PC-9 (cell line): ENCODE measurements around the gene MLX. TPM values are rescaled to one million over a fixed set of nuclear protein-coding genes. Genes with fewer than 3 reads are reported as not detected.
"Not testable (repeated sequence)": the region's sequence is repeated elsewhere in the genome, so short reads cannot be mapped to it uniquely, and the experiment has no call there.

ENCODE experiments used
- BruUV-seq: library from RNA; stranded (reverse); fragments of 400-500 nt; replicated peaks from 2 replicates; lab custom pipeline; 2021; lab: Mats Ljungman, UMichigan
- CTCF ChIA-PET: fragments of 300-600 bp; sonication (Branson Sonifier 250); formaldehyde crosslinking; loops from one replicate; lab custom pipeline; 2022; ENCODE audit warnings: antibody characterized with exemption; lab: Charles Lee
- POLR2A ChIA-PET: fragments of 300-600 bp; sonication (Branson Sonifier 250); formaldehyde crosslinking; loops from one replicate; lab custom pipeline; 2022; ENCODE audit warnings: antibody characterized with exemption; ENCODE audit not compliant: unreplicated experiment; lab: Charles Lee
- DNase-seq, 2 experiments: peaks; one replicate each; pipeline versions ENCODE4 v3.0.0 to v3.0.0-alpha.2; 2015 to 2022; ENCODE audit warnings: mixed read lengths in 1 of 2
- H2AFZ ChIP-seq: fragments of 200-600 bp; sonication (generic); 2 replicates; pipeline ENCODE4 v1.8.1; 2017; ENCODE audit warnings: antibody characterized with exemption
- H3F3A ChIP-seq: fragments of 200-600 bp; sonication (generic); 2 replicates; pipeline ENCODE4 v1.8.1; 2017; ENCODE audit warnings: antibody characterized with exemption, mild to moderate bottlenecking, low read depth; ENCODE audit not compliant: insufficient read depth
- H3K27ac ChIP-seq: fragments of 200-600 bp; sonication (generic); 2 replicates; pipeline ENCODE4 v1.6.1; 2016; ENCODE audit warnings: mixed run types
- H3K27me3 ChIP-seq: fragments of 200-600 bp; sonication (generic); 2 replicates; pipeline ENCODE4 v1.6.1; 2016; ENCODE audit warnings: low read depth, mixed run types; ENCODE audit not compliant: insufficient read depth
- H3K36me3 ChIP-seq: fragments of 200-600 bp; sonication (generic); 2 replicates; pipeline ENCODE4 v1.6.1; 2016; ENCODE audit warnings: low read depth, mixed run types
- H3K4me1 ChIP-seq: fragments of 200-600 bp; sonication (generic); replicated peaks from 2 replicates; pipeline ENCODE4 v1.6.1; 2016; ENCODE audit warnings: mixed run types; ENCODE audit not compliant: insufficient read depth
- H3K4me2 ChIP-seq: fragments of 200-600 bp; sonication (generic); 2 replicates; pipeline ENCODE4 v1.6.1; 2017; ENCODE audit warnings: mixed run types
- H3K4me3 ChIP-seq: fragments of 200-600 bp; sonication (generic); 2 replicates; pipeline ENCODE4 v1.6.1; 2016; ENCODE audit warnings: mixed run types
- H3K79me2 ChIP-seq: fragments of 200-600 bp; sonication (generic); 2 replicates; pipeline ENCODE4 v1.6.1; 2017; ENCODE audit warnings: low read depth, mixed run types
- H3K9me2 ChIP-seq: fragments of 200-600 bp; sonication (generic); 2 replicates; pipeline ENCODE4 v1.8.1; 2017; ENCODE audit warnings: mild to moderate bottlenecking; ENCODE audit not compliant: insufficient read depth
- H3K9me3 ChIP-seq: fragments of 200-600 bp; sonication (generic); 2 replicates; pipeline ENCODE4 v1.8.1; 2016; ENCODE audit warnings: low read depth; ENCODE audit not compliant: insufficient read depth
- H4K20me1 ChIP-seq: fragments of 200-600 bp; sonication (generic); 2 replicates; pipeline ENCODE4 v1.8.1; 2017; ENCODE audit not compliant: insufficient read depth
- EZH2 ChIP-seq: fragments of 200-600 bp; sonication (generic); IDR thresholded peaks from 2 replicates; pipeline ENCODE4 v1.8.0; 2017; ENCODE audit warnings: antibody characterized with exemption, low read depth
- intact Hi-C: fragments of 100-400 bp; cut with micrococcal nuclease; formaldehyde crosslinking; loops from one replicate; pipeline ENCODE4 v1.10.0; 2022; ENCODE audit not compliant: unreplicated experiment
- total RNA-seq: library from RNA; stranded (reverse); gene quantifications from 2 replicates; pipeline ENCODE4 v1.2.3, GENCODE V29; 2021
- TF ChIP-seq, protein P1 (sequence below): fragments of 200-600 bp; sonication (generic); conservative IDR thresholded peaks from 2 replicates; pipeline ENCODE4 v1.6.1; 2017; ENCODE audit warnings: mixed run types, antibody characterized with exemption, mild to moderate bottlenecking, moderate library complexity

The MLX gene
- total RNA-seq, 1 experiment from 2014 or later = 26.0 TPM

DNA sequence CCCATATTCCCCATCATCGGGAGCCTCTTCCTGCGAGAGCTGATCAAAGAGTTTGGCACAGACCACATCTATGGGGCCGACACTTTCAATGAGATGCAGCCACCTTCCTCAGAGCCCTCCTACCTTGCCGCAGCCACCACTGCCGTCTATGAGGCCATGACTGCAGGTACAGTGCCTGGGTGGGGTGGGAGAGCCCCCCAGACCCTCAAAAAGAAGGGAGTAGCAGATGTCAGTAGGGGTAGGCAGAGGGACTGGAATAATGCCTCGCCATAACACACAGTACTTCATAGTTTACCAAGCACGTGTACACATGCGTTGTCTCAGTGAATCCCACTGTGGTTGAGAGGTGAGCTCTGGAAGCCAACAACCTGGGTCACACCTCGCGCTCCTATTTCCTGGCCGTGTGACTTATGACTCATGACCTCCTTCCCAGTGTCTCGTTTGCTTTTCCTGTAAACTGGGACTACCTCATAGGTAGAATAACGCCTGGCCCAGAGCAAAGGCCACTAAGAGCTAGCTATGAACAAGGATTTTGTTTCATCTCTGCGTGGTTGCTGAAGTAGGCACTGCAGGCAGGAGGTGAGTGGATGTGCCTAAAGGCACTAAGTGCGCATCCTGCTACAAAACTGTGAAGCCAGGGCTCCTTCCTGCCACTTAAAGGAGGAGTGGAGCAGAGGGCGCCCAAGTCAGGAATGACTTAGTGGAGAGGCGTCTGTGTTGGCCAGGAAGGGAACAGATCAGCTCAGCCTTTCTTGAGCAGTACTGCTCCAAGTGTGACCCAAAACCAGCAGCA is 25.7 kb upstream of the MLX start:
- no peaks in the 10 kb centered on the region for H3K9me3 ChIP-seq
- H3K4me3 ChIP-seq = no peak overlapping the region
- peaks cover 10% of the 10 kb centered on the region for H3K79me2 ChIP-seq
- peak overlapping the region; percentile 48 for H3K27ac ChIP-seq
- intact Hi-C loops = no loop called here
- TF ChIP-seq, protein P1, sequence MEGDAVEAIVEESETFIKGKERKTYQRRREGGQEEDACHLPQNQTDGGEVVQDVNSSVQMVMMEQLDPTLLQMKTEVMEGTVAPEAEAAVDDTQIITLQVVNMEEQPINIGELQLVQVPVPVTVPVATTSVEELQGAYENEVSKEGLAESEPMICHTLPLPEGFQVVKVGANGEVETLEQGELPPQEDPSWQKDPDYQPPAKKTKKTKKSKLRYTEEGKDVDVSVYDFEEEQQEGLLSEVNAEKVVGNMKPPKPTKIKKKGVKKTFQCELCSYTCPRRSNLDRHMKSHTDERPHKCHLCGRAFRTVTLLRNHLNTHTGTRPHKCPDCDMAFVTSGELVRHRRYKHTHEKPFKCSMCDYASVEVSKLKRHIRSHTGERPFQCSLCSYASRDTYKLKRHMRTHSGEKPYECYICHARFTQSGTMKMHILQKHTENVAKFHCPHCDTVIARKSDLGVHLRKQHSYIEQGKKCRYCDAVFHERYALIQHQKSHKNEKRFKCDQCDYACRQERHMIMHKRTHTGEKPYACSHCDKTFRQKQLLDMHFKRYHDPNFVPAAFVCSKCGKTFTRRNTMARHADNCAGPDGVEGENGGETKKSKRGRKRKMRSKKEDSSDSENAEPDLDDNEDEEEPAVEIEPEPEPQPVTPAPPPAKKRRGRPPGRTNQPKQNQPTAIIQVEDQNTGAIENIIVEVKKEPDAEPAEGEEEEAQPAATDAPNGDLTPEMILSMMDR = no peak
- no peak for TF ChIP-seq EZH2
- no peak overlapping the region for H2AFZ ChIP-seq
- BruUV-seq = no TSS peak
- peaks cover 22% of the 10 kb centered on the region for H3K4me1 ChIP-seq
- no peaks in the 10 kb centered on the region for H4K20me1 ChIP-seq
- H3K36me3 ChIP-seq = peaks cover 6% of the 10 kb centered on the region; the same call in 1 of the 2 replicates
- no peaks in the 10 kb centered on the region for H3K27me3 ChIP-seq
- POLR2A ChIA-PET = interaction anchor here (0.6 kb wide), 2 partner anchors 67 to 187 kb away, joined by 4 to 6 read pairs; no protein-coding TSS in a partner anchor
- CTCF ChIA-PET = no interaction called here
- H3K9me2 ChIP-seq = no peaks in the 10 kb centered on the region
- peak overlapping the region; percentile 31; the same call in 1 of the 2 replicates for H3K4me2 ChIP-seq
- DNase-seq = peak in 1 of 2 experiments; percentile 73
- H3F3A ChIP-seq = peaks cover 21% of the 10 kb centered on the region

DNA sequence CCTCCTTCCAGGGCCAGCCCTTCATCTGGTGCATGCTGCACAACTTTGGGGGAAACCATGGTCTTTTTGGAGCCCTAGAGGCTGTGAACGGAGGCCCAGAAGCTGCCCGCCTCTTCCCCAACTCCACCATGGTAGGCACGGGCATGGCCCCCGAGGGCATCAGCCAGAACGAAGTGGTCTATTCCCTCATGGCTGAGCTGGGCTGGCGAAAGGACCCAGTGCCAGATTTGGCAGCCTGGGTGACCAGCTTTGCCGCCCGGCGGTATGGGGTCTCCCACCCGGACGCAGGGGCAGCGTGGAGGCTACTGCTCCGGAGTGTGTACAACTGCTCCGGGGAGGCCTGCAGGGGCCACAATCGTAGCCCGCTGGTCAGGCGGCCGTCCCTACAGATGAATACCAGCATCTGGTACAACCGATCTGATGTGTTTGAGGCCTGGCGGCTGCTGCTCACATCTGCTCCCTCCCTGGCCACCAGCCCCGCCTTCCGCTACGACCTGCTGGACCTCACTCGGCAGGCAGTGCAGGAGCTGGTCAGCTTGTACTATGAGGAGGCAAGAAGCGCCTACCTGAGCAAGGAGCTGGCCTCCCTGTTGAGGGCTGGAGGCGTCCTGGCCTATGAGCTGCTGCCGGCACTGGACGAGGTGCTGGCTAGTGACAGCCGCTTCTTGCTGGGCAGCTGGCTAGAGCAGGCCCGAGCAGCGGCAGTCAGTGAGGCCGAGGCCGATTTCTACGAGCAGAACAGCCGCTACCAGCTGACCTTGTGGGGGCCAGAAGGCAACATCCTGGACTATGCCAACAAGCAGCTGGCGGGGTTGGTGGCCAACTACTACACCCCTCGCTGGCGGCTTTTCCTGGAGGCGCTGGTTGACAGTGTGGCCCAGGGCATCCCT is 23.5 kb upstream of the MLX start:
- POLR2A ChIA-PET = no interaction called here

DNA sequence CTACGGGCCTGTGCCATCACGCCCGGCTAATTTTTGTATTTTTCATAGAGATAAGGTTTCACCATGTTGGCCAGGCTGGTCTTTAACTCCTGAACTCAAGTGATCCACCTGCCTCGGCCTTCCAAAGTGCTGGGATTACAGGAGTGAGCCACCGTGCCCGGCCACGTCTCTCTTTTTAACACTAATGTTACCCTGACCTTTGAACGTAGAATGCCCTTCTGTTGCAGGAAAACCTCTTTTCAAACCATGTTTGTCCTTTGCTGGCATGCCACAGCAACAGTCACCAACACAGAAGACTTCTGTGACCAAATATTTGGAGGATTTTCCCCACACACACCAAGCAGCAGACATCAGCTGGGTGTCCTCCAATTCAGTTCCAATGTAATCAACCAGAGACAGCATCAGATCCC is 22.0 kb upstream of the MLX start:
- TF ChIP-seq, protein P1 = no peak
- TF ChIP-seq EZH2 = no peak
- Histone ChIP-seq H3K27ac (no peak overlapping the region), H3K4me3 (no peak overlapping the region), H3K9me3 (no peaks in the 10 kb centered on the region), H3K27me3 (no peaks in the 10 kb centered on the region), H3K9me2 (no peaks in the 10 kb centered on the region), H3K36me3 (no peaks in the 10 kb centered on the region), H3K4me1 (peaks cover 15% of the 10 kb centered on the region), H2AFZ (no peak overlapping the region), H3K79me2 (no peaks in the 10 kb centered on the region), H4K20me1 (no peaks in the 10 kb centered on the region), H3K4me2 (no peak overlapping the region), H3F3A (peaks cover 21% of the 10 kb centered on the region)
- intact Hi-C loops = no loop called here
- DNase-seq = no peak
- no TSS peak for BruUV-seq
- POLR2A ChIA-PET = no interaction called here
- CTCF ChIA-PET = no interaction called here

More for the DNA sequence above, 23.5 kb upstream of the MLX start:
- DNase-seq = no peak
- H4K20me1 ChIP-seq = no peaks in the 10 kb centered on the region
- no peak overlapping the region for H3K4me2 ChIP-seq
- H3K4me3 ChIP-seq = no peak overlapping the region
- H3K27ac ChIP-seq = no peak overlapping the region
- intact Hi-C loops = no loop called here
- no peak for TF ChIP-seq EZH2
- TF ChIP-seq, protein P1 = no peak
- H3F3A ChIP-seq = peaks cover 18% of the 10 kb centered on the region
- no peaks in the 10 kb centered on the region for H3K9me3 ChIP-seq
- no TSS peak for BruUV-seq
- CTCF ChIA-PET = no interaction called here
- H3K9me2 ChIP-seq = no peaks in the 10 kb centered on the region
- no peaks in the 10 kb centered on the region for H3K79me2 ChIP-seq
- H3K36me3 ChIP-seq = peaks cover 6% of the 10 kb centered on the region; the same call in 1 of the 2 replicates
- H3K4me1 ChIP-seq = peaks cover 15% of the 10 kb centered on the region
- no peak overlapping the region for H2AFZ ChIP-seq
- no peaks in the 10 kb centered on the region for H3K27me3 ChIP-seq

- H3K27me3 ChIP-seq, intact Hi-C loops, H3K9me2 ChIP-seq, CTCF ChIA-PET, H3K9me3 ChIP-seq, H4K20me1 ChIP-seq, POLR2A ChIA-PET, H3K4me3 ChIP-seq, H2AFZ ChIP-seq, H3K79me2 ChIP-seq, BruUV-seq, H3K36me3 ChIP-seq, H3K27ac ChIP-seq, H3K4me2 ChIP-seq: not testable (repeated sequence)
- peak in 1 of 2 experiments; percentile 43 for DNase-seq
- H3F3A ChIP-seq = peaks cover 16% of the 10 kb centered on the region
- peaks cover 13% of the 10 kb centered on the region for H3K4me1 ChIP-seq
These were observed 21.0 kb upstream of the MLX start for GRCh38 chr17:42545755-42546505.
